Neural progenitor cell (in vitro differentiated cells): ENCODE data around the gene RWDD3. TPM values are rescaled to one million over a fixed set of nuclear protein-coding genes. Genes with fewer than 3 reads are reported as not detected.

ENCODE experiments used
- DNase-seq: peaks from one replicate; pipeline ENCODE4 v3.0.0-alpha.2; 2016; ENCODE audit warnings: low spot score
- H2AFZ ChIP-seq: fragments of 200-600 bp; sonication (generic); replicated peaks from 2 replicates; pipeline ENCODE4 v1.6.1; 2016; ENCODE audit warnings: antibody characterized with exemption
- H3F3A ChIP-seq: fragments of 200-600 bp; sonication (generic); 2 replicates; pipeline ENCODE4 v1.6.1; 2016; ENCODE audit warnings: antibody characterized with exemption, low read depth
- H3K27ac ChIP-seq: fragments of 200-600 bp; sonication (generic); 2 replicates; pipeline ENCODE4 v1.5.1; 2016; ENCODE audit warnings: mild to moderate bottlenecking
- H3K27me3 ChIP-seq: fragments of 200-600 bp; sonication (generic); 2 replicates; pipeline ENCODE4 v1.6.1; 2016; ENCODE audit warnings: mild to moderate bottlenecking, moderate library complexity
- H3K36me3 ChIP-seq: fragments of 200-600 bp; sonication (generic); 2 replicates; pipeline ENCODE4 v1.5.1; 2016
- H3K4me1 ChIP-seq: fragments of 200-600 bp; sonication (generic); 2 replicates; pipeline ENCODE4 v1.6.1; 2016; ENCODE audit warnings: mixed run types
- H3K4me2 ChIP-seq: fragments of 200-600 bp; sonication (generic); 2 replicates; pipeline ENCODE4 v1.6.1; 2016
- H3K4me3 ChIP-seq: fragments of 200-600 bp; sonication (generic); 2 replicates; pipeline ENCODE4 v1.5.1; 2016
- H3K79me2 ChIP-seq: fragments of 200-600 bp; sonication (generic); 2 replicates; pipeline ENCODE4 v1.6.1; 2016; ENCODE audit warnings: low read depth
- H3K9ac ChIP-seq: fragments of 200-600 bp; sonication (generic); 2 replicates; pipeline ENCODE4 v1.6.1; 2016
- H3K9me3 ChIP-seq: fragments of 200-600 bp; sonication (generic); 2 replicates; pipeline ENCODE4 v1.5.1; 2016; ENCODE audit warnings: low read depth
- H4K20me1 ChIP-seq: fragments of 200-600 bp; sonication (generic); 2 replicates; pipeline ENCODE4 v1.6.1; 2016; ENCODE audit warnings: low read depth
- H3K27ac Mint-ChIP-seq: 3 replicates; pipeline ENCODE4 v1.8.0; 2021; ENCODE audit warnings: mixed read lengths
- H3K27me3 Mint-ChIP-seq: 2 replicates; pipeline ENCODE4 v1.8.0; 2022; ENCODE audit warnings: low read depth, mild to moderate bottlenecking, inconsistent platforms, moderate library complexity, mixed read lengths; ENCODE audit not compliant: insufficient read depth
- H3K36me3 Mint-ChIP-seq: 3 replicates; pipeline ENCODE4 v1.8.0; 2021; ENCODE audit warnings: mixed read lengths
- H3K4me1 Mint-ChIP-seq: 3 replicates; pipeline ENCODE4 v1.8.0; 2021; ENCODE audit warnings: mixed read lengths
- H3K4me3 Mint-ChIP-seq: 3 replicates; pipeline ENCODE4 v1.8.0; 2021; ENCODE audit warnings: mild to moderate bottlenecking, moderate library complexity, mixed read lengths
- H3K9me3 Mint-ChIP-seq: 3 replicates; pipeline ENCODE4 v1.8.0; 2020; ENCODE audit warnings: mixed read lengths
- CTCF ChIP-seq: fragments of 200-600 bp; sonication (generic); IDR thresholded peaks from 2 replicates; pipeline ENCODE4 v1.5.1; 2017; ENCODE audit warnings: antibody characterized with exemption, mild to moderate bottlenecking
- EZH2 ChIP-seq: fragments of 200-600 bp; sonication (generic); IDR thresholded peaks from 2 replicates; pipeline ENCODE4 v1.6.1; 2017; ENCODE audit warnings: antibody characterized with exemption, mild to moderate bottlenecking, moderate library complexity
- EZH2phosphoT487 ChIP-seq: fragments of 200-600 bp; sonication (generic); IDR thresholded peaks from 2 replicates; pipeline ENCODE4 v1.6.1; 2017; ENCODE audit warnings: antibody characterized with exemption
- total RNA-seq: library from RNA; depleted of rRNA; stranded (reverse); fragments of >200 nt; gene quantifications from 2 replicates; pipeline ENCODE4 v1.2.3, GENCODE V29; 2015; ENCODE audit warnings: low replicate concordance

RWDD3 gene
- total RNA-seq, 1 donor from 2014 or later = 32.2 TPM

- Histone ChIP-seq H3K36me3 (no peaks in the 10 kb centered on the region), H2AFZ (no peak overlapping the region), H3F3A (no peaks in the 10 kb centered on the region), H3K27me3 (no peaks in the 10 kb centered on the region), H3K9me3 (no peaks in the 10 kb centered on the region), H3K4me2 (no peak overlapping the region), H3K27ac (no peak overlapping the region), H3K4me1 (peaks cover 15% of the 10 kb centered on the region), H3K4me3 (no peak overlapping the region), H4K20me1 (no peaks in the 10 kb centered on the region), H3K9ac (no peak overlapping the region), H3K79me2 (no peaks in the 10 kb centered on the region)
- peaks cover 13% of the 10 kb centered on the region for H3K4me1 Mint-ChIP-seq
- H3K27me3 Mint-ChIP-seq = no peaks in the 10 kb centered on the region
- TF ChIP-seq EZH2 = no peak
- no peak for TF ChIP-seq EZH2phosphoT487
- TF ChIP-seq CTCF = no peak
- H3K36me3 Mint-ChIP-seq = no peaks in the 10 kb centered on the region
- H3K4me3 Mint-ChIP-seq = no peak overlapping the region
- no peaks in the 10 kb centered on the region for H3K9me3 Mint-ChIP-seq
- DNase-seq = no peak
- no peak overlapping the region for H3K27ac Mint-ChIP-seq
Observed at GRCh38 chr1:95195046-95195445, 39.0 kb upstream of the RWDD3 start.

- Histone ChIP-seq H3K27ac (no peak overlapping the region), H4K20me1 (no peaks in the 10 kb centered on the region), H3K79me2 (no peaks in the 10 kb centered on the region), H3F3A (no peaks in the 10 kb centered on the region), H3K9me3 (no peaks in the 10 kb centered on the region), H3K4me2 (no peak overlapping the region), H3K9ac (no peak overlapping the region), H3K27me3 (no peaks in the 10 kb centered on the region), H3K4me3 (no peak overlapping the region), H2AFZ (no peak overlapping the region), H3K4me1 (peaks cover 15% of the 10 kb centered on the region), H3K36me3 (no peaks in the 10 kb centered on the region)
- Mint-ChIP-seq H3K36me3 (no peaks in the 10 kb centered on the region), H3K4me3 (no peak overlapping the region), H3K27me3 (no peaks in the 10 kb centered on the region), H3K9me3 (peaks cover 4% of the 10 kb centered on the region), H3K27ac (no peak overlapping the region), H3K4me1 (peaks cover 13% of the 10 kb centered on the region)
- no peak for TF ChIP-seq EZH2phosphoT487
- TF ChIP-seq EZH2 = no peak
- no peak for TF ChIP-seq CTCF
- no peak for DNase-seq
Observed at GRCh38 chr1:95196017-95196416, 38.0 kb upstream of the RWDD3 start.

GRCh38 chr1:95197616-95198252 lies 36.3 kb upstream of the RWDD3 start:
- no peaks in the 10 kb centered on the region for H3K27me3 ChIP-seq
- H3K27ac ChIP-seq = peak overlapping the region; percentile 30
- peak; percentile 26 for DNase-seq
- H3K4me3 ChIP-seq = no peak overlapping the region
- no peaks in the 10 kb centered on the region for H3K9me3 ChIP-seq
- Mint-ChIP-seq H3K27me3 (no peaks in the 10 kb centered on the region), H3K36me3 (no peaks in the 10 kb centered on the region), H3K4me3 (no peak overlapping the region), H3K27ac (no peak overlapping the region), H3K4me1 (peaks cover 13% of the 10 kb centered on the region), H3K9me3 (peaks cover 4% of the 10 kb centered on the region)
- H3K79me2 ChIP-seq = no peaks in the 10 kb centered on the region
- no peaks in the 10 kb centered on the region for H4K20me1 ChIP-seq
- H3K9ac ChIP-seq = no peak overlapping the region
- H3K4me1 ChIP-seq = peaks cover 15% of the 10 kb centered on the region
- no peak overlapping the region for H2AFZ ChIP-seq
- peak overlapping the region; percentile 14 for H3K4me2 ChIP-seq
- no peaks in the 10 kb centered on the region for H3K36me3 ChIP-seq
- no peaks in the 10 kb centered on the region for H3F3A ChIP-seq
- TF ChIP-seq EZH2phosphoT487 = no peak
- no peak for TF ChIP-seq EZH2
- no peak for TF ChIP-seq CTCF
